IMR-90 (cell line): ENCODE results near the gene CDV3. TPM values are rescaled to one million over a fixed set of nuclear protein-coding genes. Genes with fewer than 3 reads are reported as not detected.
A peak's percentile ranks its signal among the peaks of the same experiment; 100 is the strongest.
"Not testable (repeated sequence)": the region's sequence is repeated elsewhere in the genome, so short reads cannot be mapped to it uniquely, and the experiment has no call there.

Experiments used
- ATAC-seq: fragments of 200-7000 bp; cut with Tn5 transposase; 2 replicates; pipeline ENCODE4 v1.9.1; 2020; ENCODE audit warnings: low read depth, mild to moderate bottlenecking, moderate library complexity
- BruUV-seq: library from RNA; stranded (reverse); fragments of 400-500 nt; replicated peaks from 2 replicates; lab custom pipeline; 2021; lab: Mats Ljungman, UMichigan
- CTCF ChIA-PET: fragments of 300-600 bp; formaldehyde crosslinking; extraction: SDS; loops from one replicate; lab custom pipeline; 2021; ENCODE audit warnings: antibody characterized with exemption; lab: Yijun Ruan, JAX
- POLR2A ChIA-PET: fragments of 300-600 bp; sonication (Branson Sonifier 250); formaldehyde crosslinking; loops from one replicate; lab custom pipeline; 2022; ENCODE audit warnings: antibody characterized with exemption; ENCODE audit not compliant: unreplicated experiment; lab: Charles Lee
- DNase-seq: peaks from one replicate; pipeline ENCODE4 v3.0.0; 2013
- H2AFZ ChIP-seq: replicated peaks from 2 replicates; pipeline ENCODE3; 2013; ENCODE audit warnings: low read length, mild to moderate bottlenecking; ENCODE audit not compliant: poor library complexity
- H2AK5ac ChIP-seq: 2 replicates; pipeline ENCODE4 v1.6.1; 2013; ENCODE audit warnings: low read depth, low read length, inconsistent platforms
- H2AK9ac ChIP-seq: replicated peaks from 2 replicates; pipeline ENCODE3; 2013; ENCODE audit warnings: mild to moderate bottlenecking, low read depth, low read length, moderate library complexity; ENCODE audit not compliant: poor library complexity
- H2BK120ac ChIP-seq: 2 replicates; pipeline ENCODE4 v1.6.1; 2013; ENCODE audit warnings: low read depth, low read length, inconsistent platforms
- H2BK15ac ChIP-seq: 3 replicates; pipeline ENCODE4 v1.6.1; 2013; ENCODE audit warnings: low read depth, low read length, inconsistent platforms
- H2BK20ac ChIP-seq: 2 replicates; pipeline ENCODE4 v1.6.1; 2013; ENCODE audit warnings: low read depth, mild to moderate bottlenecking, inconsistent platforms, low read length, moderate library complexity
- H2BK5ac ChIP-seq: 2 replicates; pipeline ENCODE4 v1.6.1; 2013; ENCODE audit warnings: mild to moderate bottlenecking, low read depth, low read length, inconsistent platforms; ENCODE audit not compliant: poor library complexity, severe bottlenecking
- H3K14ac ChIP-seq: replicated peaks from 2 replicates; pipeline ENCODE4 v1.6.1; 2013; ENCODE audit warnings: low read depth, low read length, inconsistent platforms
- H3K18ac ChIP-seq: 2 replicates; pipeline ENCODE4 v1.6.1; 2013; ENCODE audit warnings: low read depth, low read length, control low read depth
- H3K23ac ChIP-seq: 2 replicates; pipeline ENCODE4 v1.6.1; 2013; ENCODE audit warnings: low read depth, low read length, inconsistent platforms
- H3K27ac ChIP-seq: 2 replicates; pipeline ENCODE4 v1.5.1; 2013; ENCODE audit warnings: mild to moderate bottlenecking, control low read depth, low read length; ENCODE audit not compliant: insufficient read depth
- H3K27me3 ChIP-seq: 2 replicates; pipeline ENCODE4 v1.6.1; 2013; ENCODE audit warnings: low read length; ENCODE audit not compliant: control insufficient read depth, insufficient read depth
- H3K36me3 ChIP-seq: 2 replicates; pipeline ENCODE4 v1.6.1; 2013; ENCODE audit warnings: low read length, mixed read lengths; ENCODE audit not compliant: control insufficient read depth, insufficient read depth
- H3K4ac ChIP-seq: 2 replicates; pipeline ENCODE4 v1.6.1; 2013; ENCODE audit warnings: low read depth, low read length, inconsistent platforms
- H3K4me1 ChIP-seq: 2 replicates; pipeline ENCODE4 v1.6.1; 2013; ENCODE audit warnings: low read length, mixed read lengths; ENCODE audit not compliant: control insufficient read depth, insufficient read depth
- H3K4me2 ChIP-seq: 2 replicates; pipeline ENCODE4 v1.6.1; 2013; ENCODE audit warnings: low read depth, mild to moderate bottlenecking, control low read depth, low read length, moderate library complexity
- H3K4me3 ChIP-seq: 2 replicates; pipeline ENCODE4 v1.5.1; 2013; ENCODE audit warnings: low read depth, mild to moderate bottlenecking, control low read depth, low read length, moderate library complexity; ENCODE audit not compliant: insufficient read depth
- H3K56ac ChIP-seq: 2 replicates; pipeline ENCODE4 v1.6.1; 2013; ENCODE audit warnings: low read length, inconsistent platforms; ENCODE audit not compliant: insufficient read depth; ENCODE audit errors: extremely low read depth
- H3K79me1 ChIP-seq, 2 experiments: 2 replicates each; pipeline ENCODE4 v1.6.1; 2013; ENCODE audit warnings: low read length in 2 of 2, inconsistent platforms in 1 of 2, low read depth in 1 of 2
- H3K9ac ChIP-seq: 2 replicates; pipeline ENCODE4 v1.6.1; 2013; ENCODE audit warnings: low read depth, low read length, control low read depth
- H3K9me1 ChIP-seq: 2 replicates; pipeline ENCODE4 v1.6.1; 2013; ENCODE audit warnings: low read length, inconsistent platforms; ENCODE audit not compliant: insufficient read depth
- H3K9me3 ChIP-seq: 2 replicates; pipeline ENCODE4 v1.6.1; 2013; ENCODE audit warnings: low read length; ENCODE audit not compliant: control insufficient read depth, insufficient read depth
- H4K20me1 ChIP-seq: 2 replicates; pipeline ENCODE4 v1.6.1; 2013; ENCODE audit warnings: low read length, inconsistent platforms; ENCODE audit not compliant: insufficient read depth
- H4K5ac ChIP-seq: 2 replicates; pipeline ENCODE4 v1.6.1; 2013; ENCODE audit warnings: mild to moderate bottlenecking, low read depth, low read length, control low read depth
- H4K8ac ChIP-seq, 2 experiments: 2 replicates each; pipeline ENCODE4 v1.6.1; 2013; ENCODE audit warnings: low read depth in 2 of 2, low read length in 2 of 2, control low read depth in 1 of 2, inconsistent platforms in 1 of 2
- H4K91ac ChIP-seq: 2 replicates; pipeline ENCODE4 v1.6.1; 2013; ENCODE audit warnings: low read depth, low read length, inconsistent platforms; ENCODE audit not compliant: insufficient read depth
- WGBS, 2 experiments: methylation state at CpG; one replicate each; pipeline versions ENCODE4 v1.1.5 to v1.1.7; 2013; ENCODE audit warnings: missing lambda C conversion rate in 2 of 2; ENCODE audit not compliant: insufficient read length in 1 of 2; ENCODE audit errors: extremely low coverage in 2 of 2; 5-methylcytosine and 5-hydroxymethylcytosine counted together
- dilution Hi-C: fragments of 300-500 bp; cut with HindIII; formaldehyde crosslinking; loops from one replicate; pipeline ENCODE4 v1.14.3; 2018; ENCODE audit warnings: low sequenced_read_pairs; ENCODE audit not compliant: unreplicated experiment
- in situ Hi-C: fragments of 300-500 bp; cut with MboI; formaldehyde crosslinking; loops from 3 replicates; pipeline ENCODE4 v1.14.3; 2019; ENCODE audit warnings: low sequenced_read_pairs, inconsistent platforms, mixed read lengths
- intact Hi-C: fragments of 100-400 bp; cut with micrococcal nuclease; formaldehyde crosslinking; loops from 2 replicates; pipeline ENCODE4 v1.10.0; 2022
- polyA plus RNA-seq, 3 experiments: library from polyadenylated mRNA; depleted of rRNA; stranded (reverse); fragments of >200 nt; gene quantifications; 2 replicates each; pipeline ENCODE4 v1.2.3, GENCODE V29; 2012; ENCODE audit warnings: low replicate concordance in 1 of 3
- total RNA-seq: library from RNA; depleted of rRNA; stranded (reverse); fragments of >200 nt; gene quantifications from 2 replicates; pipeline ENCODE4 v1.2.3, GENCODE V29; 2012

Gene CDV3
- total and polyA plus RNA-seq, 2 of the 4 experiments (the other 2 are of a cell fraction): 93.6 to 120 TPM

GRCh38 chr3:133537131-133537530, 36.4 kb upstream of the CDV3 start:
- POLR2A ChIA-PET, H3K4me2 ChIP-seq, DNase-seq, H4K20me1 ChIP-seq, H3K79me1 ChIP-seq, H2AFZ ChIP-seq, H3K36me3 ChIP-seq, H3K9ac ChIP-seq, ATAC-seq, H3K9me3 ChIP-seq, H3K27me3 ChIP-seq, BruUV-seq, intact Hi-C loops, H2AK9ac ChIP-seq, H3K4me3 ChIP-seq, dilution Hi-C loops, in situ Hi-C loops, H3K27ac ChIP-seq: not testable (repeated sequence)
- Histone ChIP-seq H2BK20ac (peak overlapping the region; percentile 89; the same call in 1 of the 2 replicates), H2AK5ac (peak overlapping the region; percentile 87), H3K18ac (peak overlapping the region; percentile 93), H3K23ac (peak overlapping the region; percentile 70), H3K4me1 (peaks cover 27% of the 10 kb centered on the region), H3K56ac (peak overlapping the region; percentile 54; the same call in 1 of the 2 replicates), H2BK15ac (peak overlapping the region; percentile 83; the same call in 2 of the 3 replicates), H3K14ac (peak overlapping the region; percentile 94), H2BK5ac (peak overlapping the region; percentile 87), H3K9me1 (peaks cover 22% of the 10 kb centered on the region), H4K5ac (peak overlapping the region; percentile 68), H4K91ac (0 out of 2 replicates have a peak overlapping the region, but pooled peaks have one; percentile 79), H3K4ac (peak overlapping the region; percentile 93), H4K8ac (peak overlapping the region; percentile 28 to 78; a peak in 2 of 4 replicates), H2BK120ac (peak overlapping the region; percentile 94)
- WGBS, 2 experiments: no CpG with 5 or more reads among the region's 11 CpGs
- CTCF ChIA-PET: interaction anchor here (0.7 to 1.3 kb wide), 4 partner anchors 10 to 36 kb away, joined by 3 to 4 read pairs (median 4); partner anchors contain the start of gene CDV3
